CD4-positive, alpha-beta T cell (primary cell): ENCODE results near the gene LILRB1. TPM values are rescaled to one million over a fixed set of nuclear protein-coding genes. Genes with fewer than 3 reads are reported as not detected.

Experiments
- ATAC-seq: fragments of 200-7000 bp; cut with Tn5 transposase; one replicate; pipeline ENCODE4 v1.10.0; 2022; ENCODE audit warnings: mild to moderate bottlenecking; ENCODE audit not compliant: poor library complexity
- CTCF ChIA-PET: fragments of 350-600 bp; sonication (Branson Sonifier 250); formaldehyde crosslinking; loops from one replicate; lab custom pipeline; 2021; ENCODE audit warnings: antibody characterized with exemption, inconsistent platforms; lab: Charles Lee
- POLR2A ChIA-PET: fragments of 350-600 bp; sonication (Branson Sonifier 250); formaldehyde crosslinking; loops from one replicate; lab custom pipeline; 2021; ENCODE audit warnings: antibody characterized with exemption, inconsistent platforms; lab: Charles Lee
- DNase-seq, 14 experiments: peaks; one replicate each; pipeline ENCODE4 v3.0.0-alpha.2; 2013 to 2020; ENCODE audit warnings: mixed read lengths in 2 of 14
- H3K27ac ChIP-seq, 2 donors: one replicate each; pipeline versions ENCODE4 v1.5.1 to v1.7.0; 2013; ENCODE audit warnings: low read length in 2 of 2, low read depth in 1 of 2, mild to moderate bottlenecking in 1 of 2
- H3K27me3 ChIP-seq, 2 experiments: 1 replicate in 1 of 2; 2 replicates in 1 of 2; pipeline versions ENCODE4 v1.6.1 to v1.7.0; 2013; ENCODE audit warnings: low read length in 2 of 2, control low read depth in 1 of 2, mild to moderate bottlenecking in 1 of 2, moderate library complexity in 1 of 2; ENCODE audit not compliant: insufficient read depth in 2 of 2, control insufficient read depth in 1 of 2
- H3K36me3 ChIP-seq: one replicate; pipeline ENCODE4 v1.6.1; 2013; ENCODE audit warnings: low read length, control low read depth; ENCODE audit not compliant: insufficient read depth
- H3K4me1 ChIP-seq: one replicate; pipeline ENCODE4 v1.6.1; 2013; ENCODE audit warnings: low read length, control low read depth; ENCODE audit not compliant: insufficient read depth
- H3K4me3 ChIP-seq: one replicate; pipeline ENCODE4 v1.5.1; 2013; ENCODE audit warnings: mild to moderate bottlenecking, low read length, moderate library complexity
- H3K9me3 ChIP-seq, 2 experiments: 1 replicate in 1 of 2; 2 replicates in 1 of 2; pipeline versions ENCODE4 v1.6.1 to v1.7.0; 2013; ENCODE audit warnings: low read length in 2 of 2, mild to moderate bottlenecking in 2 of 2, control low read depth in 1 of 2, moderate library complexity in 1 of 2; ENCODE audit not compliant: control insufficient read depth in 1 of 2, insufficient read depth in 1 of 2
- H3K27ac Mint-ChIP-seq: one replicate; pipeline ENCODE4 v1.8.0; 2020; ENCODE audit warnings: mixed read lengths
- H3K27me3 Mint-ChIP-seq: one replicate; pipeline ENCODE4 v1.8.0; 2021; ENCODE audit warnings: mixed read lengths
- H3K36me3 Mint-ChIP-seq: one replicate; pipeline ENCODE4 v1.8.0; 2021; ENCODE audit warnings: low read depth, mixed read lengths
- H3K4me1 Mint-ChIP-seq: one replicate; pipeline ENCODE4 v1.8.0; 2021; ENCODE audit warnings: low read depth, mixed read lengths
- H3K4me3 Mint-ChIP-seq: one replicate; pipeline ENCODE4 v1.8.0; 2020; ENCODE audit warnings: mild to moderate bottlenecking, mixed read lengths
- H3K9me3 Mint-ChIP-seq: one replicate; pipeline ENCODE4 v1.8.0; 2020; ENCODE audit warnings: mixed read lengths
- CTCF ChIP-seq: fragments of 200-600 bp; IDR thresholded peaks from one replicate; pipeline ENCODE4 v1.8.0; 2022; ENCODE audit warnings: antibody characterized with exemption, mild to moderate bottlenecking
- intact Hi-C, 2 experiments: fragments of 100-400 bp; cut with DNase I in 1 of 2; cut with micrococcal nuclease in 1 of 2; formaldehyde crosslinking; loops; one replicate each; pipeline versions ENCODE4 v1.15.1 to v1.9.0; 2023 to 2025; cut with DNase I, micrococcal nuclease
- total RNA-seq, 174 experiments: library from RNA in 2 of 174; stranded (reverse) in 2 of 174; gene quantifications; one replicate each; pipeline ENCODE4 v1.2.3 and lab custom pipeline; 2021 to 2026

Gene LILRB1
- total RNA-seq, 2 experiments from 2014 or later: 0.22 to 0.38 TPM

GRCh38 chr19:54661846-54662481 lies 31.7 kb downstream of the LILRB1 start:
- H3K4me1 ChIP-seq: no peaks in the 10 kb centered on the region
- Mint-ChIP-seq H3K27ac (no peak overlapping the region), H3K27me3 (peaks cover 44% of the 10 kb centered on the region), H3K4me3 (no peak overlapping the region), H3K4me1 (no peaks in the 10 kb centered on the region), H3K36me3 (no peaks in the 10 kb centered on the region), H3K9me3 (no peaks in the 10 kb centered on the region)
- no peaks in the 10 kb centered on the region for H3K36me3 ChIP-seq
- TF ChIP-seq CTCF: no peak
- POLR2A ChIA-PET: no interaction called here
- H3K27ac ChIP-seq: no peak overlapping the region
- H3K27me3 ChIP-seq: peaks cover 7 to 12% of the 10 kb centered on the region in 2 experiments
- H3K4me3 ChIP-seq: no peak overlapping the region
- DNase-seq (peak in 1 of 14 experiments; percentile 13), ATAC-seq (no peak)
- peaks cover 0 to 32% of the 10 kb centered on the region in 2 experiments for H3K9me3 ChIP-seq
- CTCF ChIA-PET: no interaction called here
- intact Hi-C loops: no loop called here

- CTCF ChIA-PET: no interaction called here
- no peak within 1 kb of the TSS for H3K27ac ChIP-seq
- H3K4me1 ChIP-seq: no peaks in the 10 kb centered on the region
- ATAC-seq (no peak), DNase-seq (peak in 2 of 14 experiments; percentile 49 to 59)
- intact Hi-C loops: no loop called here
- TF ChIP-seq CTCF: no peak
- H3K4me3 ChIP-seq: no peak within 1 kb of the TSS
- POLR2A ChIA-PET: no interaction called here
- peaks cover 7 to 12% of the 10 kb centered on the region in 2 experiments for H3K27me3 ChIP-seq
- H3K36me3 ChIP-seq: no peaks in the 10 kb centered on the region
- Mint-ChIP-seq H3K4me3 (no peak within 1 kb of the TSS), H3K27me3 (peaks cover 42% of the 10 kb centered on the region), H3K36me3 (no peaks in the 10 kb centered on the region), H3K27ac (no peak within 1 kb of the TSS), H3K9me3 (no peaks in the 10 kb centered on the region), H3K4me1 (no peaks in the 10 kb centered on the region)
- peaks cover under 1 to 39% of the 10 kb centered on the region in 2 experiments for H3K9me3 ChIP-seq
These were observed 32.4 kb downstream of the LILRB1 start, which contains the start of gene LILRB4 for GRCh38 chr19:54662730-54663129. LILRB4 (plus strand) TSS chr19:54662985; CDS start chr19:54663034, 49 bp downstream.

GRCh38 chr19:54665530-54665929 lies 35.2 kb downstream of the LILRB1 start:
- H3K27me3 ChIP-seq: peaks cover 6 to 12% of the 10 kb centered on the region in 2 experiments
- Mint-ChIP-seq H3K9me3 (peaks cover 13% of the 10 kb centered on the region), H3K4me1 (no peaks in the 10 kb centered on the region), H3K4me3 (no peak overlapping the region), H3K36me3 (no peaks in the 10 kb centered on the region), H3K27ac (no peak overlapping the region), H3K27me3 (peaks cover 26% of the 10 kb centered on the region)
- DNase-seq (no peak), ATAC-seq (no peak)
- ChIA-PET POLR2A (no interaction called here), CTCF (no interaction called here)
- H3K4me3 ChIP-seq: no peak overlapping the region
- peaks cover 13 to 42% of the 10 kb centered on the region in 2 experiments for H3K9me3 ChIP-seq
- no peak overlapping the region for H3K27ac ChIP-seq
- H3K4me1 ChIP-seq: no peaks in the 10 kb centered on the region
- intact Hi-C loops: no loop called here
- no peaks in the 10 kb centered on the region for H3K36me3 ChIP-seq
- TF ChIP-seq CTCF: no peak
